Daoy (cell line): ENCODE results near the gene CPLX4. TPM values are rescaled to one million over a fixed set of nuclear protein-coding genes. Genes with fewer than 3 reads are reported as not detected.
A peak's percentile ranks its signal among the peaks of the same experiment; 100 is the strongest.
"Not testable (repeated sequence)": the region's sequence is repeated elsewhere in the genome, so short reads cannot be mapped to it uniquely, and the experiment has no call there.

Experiments
- DNase-seq: peaks from one replicate; pipeline ENCODE4 v3.0.0-alpha.2; 2015; ENCODE audit warnings: low read depth
- total RNA-seq: library from RNA; depleted of rRNA; stranded (reverse); fragments of >200 nt; shearing (Covaris generic); gene quantifications from 2 replicates; pipeline ENCODE4 v1.2.3, GENCODE V29; 2014

The CPLX4 gene
- total RNA-seq, 1 experiment from 2014 or later = not detected

DNA sequence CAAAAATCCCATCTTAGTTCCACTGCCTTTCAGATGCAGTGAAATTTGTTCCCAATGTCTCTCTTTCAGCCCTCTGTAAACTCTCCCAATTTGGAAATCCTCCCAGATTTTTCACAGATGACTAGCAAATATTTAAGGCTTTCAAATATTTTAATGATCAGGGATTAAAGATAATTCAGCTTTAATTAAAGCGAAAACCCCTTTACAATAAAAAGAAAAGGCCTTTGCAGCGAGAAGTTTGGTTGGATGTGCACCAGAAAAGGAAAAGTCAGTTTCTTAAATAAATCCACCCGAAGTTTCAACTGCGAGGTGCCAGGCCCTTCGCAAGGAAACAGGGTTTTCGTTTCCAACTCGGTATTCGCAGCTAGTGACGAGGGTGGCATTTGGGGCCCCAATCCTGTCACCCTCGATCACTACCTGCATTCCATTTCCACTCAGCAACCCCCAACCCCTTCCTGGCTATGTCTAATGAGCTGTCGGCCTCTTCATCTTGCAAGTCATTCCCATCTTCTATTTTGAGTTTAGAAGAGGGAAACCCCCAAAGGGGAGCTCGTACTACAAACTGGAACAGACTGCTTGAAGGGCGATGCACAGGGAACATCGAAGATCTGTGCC is 46.7 kb downstream of the CPLX4 start:
- no peak for DNase-seq

DNA sequence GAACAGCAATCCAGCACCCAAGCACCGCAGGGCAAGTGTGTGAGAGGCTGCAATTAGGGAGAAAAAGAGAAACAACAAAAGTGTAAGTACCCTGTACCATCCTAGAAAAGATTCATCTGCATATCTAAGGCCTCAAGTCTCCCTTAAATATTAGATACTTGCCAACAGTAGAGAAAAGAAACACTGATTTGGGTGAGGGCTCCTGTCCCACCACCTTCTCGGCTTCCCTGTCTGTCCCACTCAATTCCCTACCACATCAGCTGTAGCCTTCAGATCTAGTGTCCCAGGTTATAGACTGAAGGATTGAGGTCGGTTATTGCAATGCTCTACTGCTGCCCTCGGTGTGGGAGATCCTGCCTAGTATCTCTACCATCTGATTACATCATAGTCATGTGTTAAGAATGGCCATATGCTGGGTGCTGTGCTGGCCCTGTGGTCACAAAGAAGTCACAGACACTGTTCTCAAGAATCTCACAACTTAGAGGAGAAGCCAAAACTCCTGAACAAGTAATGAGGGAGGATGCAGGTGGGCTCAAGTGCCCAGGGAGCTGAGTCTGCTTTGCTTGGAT is 47.7 kb downstream of the CPLX4 start:
- no peak for DNase-seq

DNA sequence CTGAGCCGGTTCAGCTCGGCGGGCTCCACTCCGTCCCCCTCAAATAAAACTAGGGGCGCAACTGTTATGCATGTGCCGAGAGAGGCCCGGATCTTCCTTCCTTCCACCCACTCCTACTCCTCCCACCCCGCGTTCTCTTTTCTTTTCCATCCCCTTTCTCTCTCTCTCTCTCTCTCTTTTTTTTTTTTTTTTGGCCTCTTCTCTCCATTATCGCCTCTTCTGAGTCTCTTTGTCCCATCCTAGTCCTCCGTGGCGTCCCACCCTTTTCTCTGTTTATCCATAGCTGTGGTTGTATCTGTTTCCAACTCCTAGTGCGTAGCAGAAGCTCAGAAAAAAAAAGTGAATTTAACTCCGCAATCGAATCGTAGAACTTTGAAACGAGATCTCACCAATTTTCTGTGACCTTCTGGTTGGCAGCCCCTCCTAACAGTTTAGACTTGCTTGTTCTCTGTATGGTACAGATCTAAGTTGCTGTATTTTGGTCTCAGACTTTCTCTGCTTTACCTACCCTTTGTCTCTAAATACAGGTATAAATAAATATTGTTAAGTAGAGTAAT is 48.8 kb downstream of the CPLX4 start:
- DNase-seq = no peak

DNA sequence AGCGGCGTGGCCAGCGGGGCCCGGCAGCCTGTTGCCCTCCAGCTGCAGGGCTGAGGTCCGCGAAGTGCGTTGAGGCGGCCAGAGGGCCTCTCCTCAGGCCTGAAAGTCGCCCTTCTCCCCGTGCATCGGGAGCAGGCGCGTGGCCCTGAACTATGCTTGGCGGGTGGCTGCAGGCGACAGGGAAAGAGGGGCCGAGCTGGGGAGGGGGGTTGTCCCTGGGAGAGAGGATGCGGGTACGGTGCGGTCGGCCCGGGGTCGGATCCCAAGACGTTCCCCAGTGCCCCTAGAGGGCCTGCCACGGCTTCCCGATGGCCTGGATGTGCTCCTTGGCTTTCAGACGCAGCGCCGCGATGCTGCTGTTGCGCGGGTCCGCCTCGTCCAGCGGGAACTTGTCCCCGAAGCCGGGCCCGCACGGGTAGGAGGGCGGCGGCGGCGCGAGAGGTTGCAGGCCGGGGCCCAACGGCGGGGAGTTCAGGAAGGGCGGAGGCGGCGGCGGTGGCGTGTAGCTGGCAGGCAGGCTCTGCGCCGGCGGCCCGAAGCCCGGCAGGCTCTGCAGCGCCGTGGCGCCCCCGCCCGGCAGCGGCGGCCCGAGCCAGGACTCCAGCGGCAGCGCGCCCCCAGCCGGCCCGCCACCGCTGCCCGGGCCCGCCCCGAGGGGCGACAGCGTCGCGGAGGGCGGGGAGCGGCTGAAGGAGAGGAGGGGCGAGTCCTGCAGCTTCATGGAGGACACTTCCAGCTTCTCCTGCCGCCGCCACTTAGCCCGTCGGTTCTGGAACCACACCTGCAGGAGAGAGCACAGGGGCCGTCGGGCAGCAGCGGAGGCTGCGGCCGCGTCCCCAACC is 49.5 kb downstream of the CPLX4 start:
- DNase-seq = peak; percentile 48

DNA sequence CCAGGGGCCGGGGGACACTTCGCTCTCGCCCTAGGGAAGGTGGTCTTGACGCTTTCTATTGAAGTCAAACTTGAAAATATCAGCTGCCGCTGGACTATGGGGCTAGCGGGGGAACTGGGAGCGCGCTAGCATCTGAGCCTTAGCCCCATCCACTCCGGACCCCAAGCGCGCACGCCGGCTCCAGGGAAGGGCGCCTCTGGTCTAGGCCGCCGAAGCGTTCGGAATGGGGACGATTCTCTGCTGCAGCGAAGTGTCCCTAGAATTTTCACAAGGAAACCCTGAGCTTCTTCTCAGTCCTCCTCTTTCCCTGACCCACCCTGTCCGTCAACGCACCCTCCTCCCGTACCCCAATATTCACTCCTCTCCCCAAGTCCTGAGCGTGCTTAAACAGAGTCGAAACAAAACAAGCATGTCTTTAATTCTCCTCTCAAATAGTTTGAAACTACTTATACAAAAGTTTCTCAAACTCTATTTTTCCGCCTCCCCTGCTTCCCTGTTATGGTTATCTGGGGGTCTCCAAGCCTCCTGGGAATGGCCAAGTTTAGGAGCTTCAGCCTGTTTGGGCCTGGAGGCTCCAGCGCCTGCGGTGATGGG is 50.2 kb downstream of the CPLX4 start:
- DNase-seq = no peak

DNA sequence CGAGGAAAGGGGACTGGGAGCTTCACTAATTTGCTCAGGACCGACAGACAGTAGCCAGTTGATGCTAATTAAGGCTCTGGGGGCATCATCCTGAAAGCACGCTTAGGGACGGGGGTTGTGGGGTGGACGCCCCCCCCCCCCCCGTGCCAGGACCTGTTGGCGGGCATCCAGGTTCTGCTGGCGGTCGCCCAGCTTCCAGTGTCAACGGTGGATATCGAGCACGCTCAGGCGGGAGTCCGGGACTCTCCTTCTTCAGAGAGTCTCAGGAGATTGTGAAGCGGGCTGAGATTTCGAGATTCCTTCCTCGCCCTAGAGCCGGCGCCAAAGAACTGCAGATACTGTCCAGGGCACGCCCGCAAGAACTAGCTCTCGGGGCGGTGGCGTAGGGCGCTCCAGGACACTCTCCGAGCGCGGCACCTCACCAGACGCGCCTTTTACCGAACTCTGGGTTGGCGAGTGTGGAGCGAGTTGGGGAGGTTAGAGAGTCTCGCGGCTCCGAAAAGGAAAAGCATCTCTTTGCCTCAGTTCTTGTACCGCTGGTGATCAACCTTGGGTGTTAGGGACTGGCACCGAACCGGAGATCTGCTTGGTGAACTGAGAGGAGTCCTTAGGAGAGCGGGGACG is 50.8 kb downstream of the CPLX4 start:
- DNase-seq = no peak

DNA sequence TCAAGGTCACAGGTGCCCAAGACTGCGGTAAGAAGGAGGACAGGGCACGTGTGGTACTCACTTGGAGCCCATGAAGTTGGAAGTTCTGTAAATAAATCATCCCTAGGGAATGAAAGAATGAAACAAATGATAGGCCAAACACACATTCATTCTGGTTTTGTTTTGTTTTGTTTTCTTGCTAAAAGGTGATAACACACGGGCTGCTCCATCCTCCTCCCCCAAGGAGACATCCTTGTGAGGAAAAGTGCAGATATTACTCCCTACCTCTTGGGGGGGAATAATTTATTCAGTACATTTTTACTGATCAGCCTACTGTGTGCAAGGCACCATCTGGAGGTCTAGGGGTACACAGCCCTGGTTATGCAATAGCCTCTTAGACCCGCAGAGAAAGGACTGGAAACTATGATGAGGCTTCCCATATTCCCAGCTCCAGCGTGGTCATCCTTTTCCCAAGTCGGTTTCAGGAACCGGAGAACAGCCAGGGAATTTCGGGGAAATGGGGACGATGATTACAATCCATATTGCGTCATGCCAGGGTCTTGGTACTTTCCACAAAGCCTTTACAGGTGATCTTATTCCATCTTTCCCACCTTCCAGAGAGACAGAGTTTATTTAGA is 51.5 kb downstream of the CPLX4 start:
- no peak for DNase-seq

DNA sequence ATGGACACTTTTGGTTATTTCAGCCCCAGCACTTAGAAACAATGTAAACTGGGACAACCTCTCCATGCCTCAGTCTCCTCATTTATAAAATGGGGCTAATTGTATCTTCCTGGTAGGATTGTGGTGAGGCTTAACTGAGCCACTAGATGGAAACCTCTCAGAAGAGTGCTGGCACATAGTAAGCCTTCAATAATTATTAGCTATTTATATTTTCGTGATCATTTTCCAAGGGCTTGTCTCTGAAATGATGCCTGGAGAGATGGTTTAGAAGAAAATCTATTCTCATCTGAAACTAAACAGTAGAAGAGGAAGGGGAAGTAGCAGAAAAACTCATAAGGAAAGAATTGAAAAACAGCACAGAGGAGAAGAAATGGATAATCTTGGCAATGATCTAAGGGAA is 52.0 kb downstream of the CPLX4 start:
- DNase-seq = no peak

DNA sequence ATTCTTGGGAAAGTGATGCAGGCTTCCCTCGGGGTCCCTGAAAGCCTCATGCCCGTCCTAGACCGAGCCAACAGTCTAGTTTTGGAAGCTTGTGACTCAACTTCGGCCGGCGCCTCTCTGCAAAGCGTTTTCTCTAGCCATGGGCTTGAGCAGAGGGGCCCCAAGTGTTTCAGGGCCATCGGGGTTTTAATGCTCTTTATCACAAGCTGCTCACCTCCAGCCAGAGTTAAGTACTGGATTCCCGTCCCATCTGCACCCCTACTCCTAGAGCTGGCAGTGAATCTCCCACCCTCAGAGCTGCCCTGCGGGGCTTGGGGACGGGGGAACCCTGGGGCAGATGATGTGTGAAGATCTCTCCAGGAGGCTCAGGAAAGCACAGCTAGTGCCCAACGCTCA is 52.5 kb downstream of the CPLX4 start:
- DNase-seq = no peak

DNA sequence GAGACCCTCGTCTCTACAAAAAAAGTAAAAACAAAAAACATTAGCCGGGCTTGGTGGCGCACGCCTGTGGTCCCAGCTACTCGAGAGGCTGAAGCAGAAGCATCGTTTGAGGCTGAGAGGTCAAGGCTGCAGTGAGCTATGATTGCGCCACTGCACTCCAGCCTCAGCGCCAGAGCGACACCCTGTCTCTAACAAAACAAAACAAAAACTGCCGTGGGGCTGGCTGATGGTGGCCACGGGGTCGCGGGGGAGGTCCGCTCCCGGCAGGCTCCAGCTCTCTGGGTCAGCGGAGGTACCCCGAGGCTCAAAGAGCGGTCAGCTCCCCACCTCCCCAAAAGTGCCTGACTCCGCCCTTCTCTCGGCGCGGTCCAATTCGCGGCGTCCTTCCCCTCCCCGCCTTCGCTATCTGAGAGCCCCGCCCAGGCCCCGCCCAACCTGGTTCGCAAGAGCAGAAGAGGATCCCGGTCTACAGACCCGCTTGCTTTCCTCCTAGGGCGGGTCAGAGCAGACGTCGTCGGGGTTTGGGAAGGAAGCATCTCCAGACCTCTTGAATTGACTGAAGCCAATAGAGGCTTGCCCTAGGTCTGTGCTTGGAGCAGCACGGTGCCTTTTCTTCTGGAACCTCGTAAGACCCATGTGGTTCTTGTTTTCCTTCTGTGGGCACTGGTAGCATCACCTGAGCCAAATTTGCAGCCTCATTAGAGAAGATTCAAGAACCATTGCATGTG is 53.0 kb downstream of the CPLX4 start:
- peak; percentile 60 for DNase-seq

DNA sequence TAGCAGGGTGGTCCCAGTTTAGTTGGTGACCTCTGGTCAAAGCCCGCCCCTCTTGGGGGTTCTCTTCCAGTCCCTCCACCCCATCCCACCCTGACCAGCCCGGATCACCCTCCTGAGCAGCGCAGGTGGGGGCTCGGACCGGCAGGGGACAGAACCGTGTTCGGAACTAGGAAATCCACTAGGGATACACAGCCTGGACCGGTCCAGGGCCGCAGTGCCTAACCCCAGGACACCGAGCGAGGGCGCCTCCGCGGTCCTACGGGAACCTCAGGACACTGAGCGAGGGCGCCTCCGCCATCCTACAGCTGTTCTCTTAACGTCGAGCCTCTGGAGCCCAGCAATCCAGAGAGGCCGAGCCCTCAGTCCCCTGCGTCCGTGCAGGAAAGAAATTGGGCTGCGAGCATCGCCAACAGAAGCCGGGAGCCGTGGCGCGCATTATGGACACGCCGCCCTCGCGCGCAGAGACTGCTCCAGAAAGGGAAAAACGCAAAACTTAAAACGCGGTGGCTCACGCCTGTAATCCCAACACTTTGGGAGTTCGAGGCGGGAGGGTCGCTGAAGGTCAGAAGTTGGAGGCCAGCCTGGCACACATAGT is 53.7 kb downstream of the CPLX4 start:
- DNase-seq = no peak

DNA sequence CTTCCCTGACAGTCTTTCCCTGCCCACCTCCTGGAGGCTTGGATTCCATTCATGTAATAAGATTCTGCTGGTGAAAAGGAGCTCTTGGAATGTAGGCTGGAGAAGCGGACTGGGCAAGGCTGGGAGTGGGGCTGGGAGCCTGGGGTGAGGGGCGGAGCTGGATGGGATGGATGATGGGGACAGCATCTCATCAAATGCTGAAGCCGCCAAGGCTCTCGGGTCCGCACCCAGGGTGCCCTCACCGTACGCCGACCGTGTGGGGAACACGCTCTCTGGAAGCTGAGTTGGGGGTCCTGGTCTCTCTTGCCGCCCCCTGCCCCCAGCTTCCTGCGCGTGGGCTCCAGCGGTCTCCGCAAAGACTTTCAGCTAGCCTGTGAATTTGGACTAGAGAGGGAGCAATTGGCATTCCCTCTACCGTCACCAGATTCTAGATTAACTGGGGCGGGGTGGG is 54.3 kb downstream of the CPLX4 start:
- DNase-seq = peak; percentile 30

DNA sequence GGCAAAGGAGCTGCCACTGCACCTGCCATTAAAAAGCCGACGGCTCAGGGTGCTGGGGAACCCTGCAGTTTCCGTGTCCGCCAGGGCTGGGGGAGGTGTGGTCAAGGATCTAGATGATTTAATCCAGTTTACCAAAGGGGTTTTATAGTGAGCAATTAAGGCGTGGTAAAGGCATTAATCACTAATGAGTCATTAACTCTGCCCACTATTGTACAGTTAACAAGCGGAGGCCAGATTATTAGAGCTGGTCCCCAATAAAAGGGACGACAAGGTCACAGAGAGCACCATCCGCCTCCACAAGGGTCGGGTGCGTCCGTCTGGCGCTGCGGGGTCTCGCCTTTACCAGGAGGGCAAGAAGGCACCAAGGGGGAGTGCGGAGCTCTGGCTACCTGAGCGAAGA is 54.8 kb downstream of the CPLX4 start:
- no peak for DNase-seq

DNA sequence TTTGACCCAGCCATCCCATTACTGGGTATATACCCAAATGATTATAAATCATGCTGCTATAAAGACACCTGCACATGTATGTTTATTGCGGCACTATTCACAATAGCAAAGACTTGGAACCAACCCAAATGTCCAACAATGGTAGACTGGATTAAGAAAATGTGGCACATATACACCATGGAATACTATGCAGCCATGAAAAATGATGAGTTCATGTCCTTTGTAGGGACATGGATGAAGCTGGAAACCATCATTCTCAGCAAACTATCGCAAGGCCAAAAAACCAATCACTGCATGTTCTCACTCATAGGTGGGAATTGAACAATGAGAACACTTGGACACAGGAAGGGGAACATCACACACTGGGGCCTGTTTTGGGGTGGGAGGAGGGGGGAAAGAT is 56.2 kb downstream of the CPLX4 start:
- DNase-seq = not testable (repeated sequence)

DNA sequence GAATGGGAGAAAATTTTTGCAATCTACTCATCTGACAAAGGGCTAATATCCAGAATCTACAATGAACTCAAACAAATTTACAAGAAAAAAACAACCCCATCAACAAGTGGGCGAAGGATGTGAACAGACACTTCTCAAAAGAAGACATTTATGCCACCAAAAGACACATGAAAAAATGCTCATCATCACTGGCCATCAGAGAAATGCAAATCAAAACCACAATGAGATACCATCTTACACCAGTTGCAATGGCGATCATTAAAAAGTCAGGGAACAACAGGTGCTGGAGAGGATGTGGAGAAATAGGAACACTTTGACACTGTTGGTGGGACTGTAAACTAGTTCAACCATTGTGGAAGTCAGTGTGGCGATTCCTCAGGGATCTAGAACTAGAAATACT is 56.6 kb downstream of the CPLX4 start:
- DNase-seq = not testable (repeated sequence)

DNA sequence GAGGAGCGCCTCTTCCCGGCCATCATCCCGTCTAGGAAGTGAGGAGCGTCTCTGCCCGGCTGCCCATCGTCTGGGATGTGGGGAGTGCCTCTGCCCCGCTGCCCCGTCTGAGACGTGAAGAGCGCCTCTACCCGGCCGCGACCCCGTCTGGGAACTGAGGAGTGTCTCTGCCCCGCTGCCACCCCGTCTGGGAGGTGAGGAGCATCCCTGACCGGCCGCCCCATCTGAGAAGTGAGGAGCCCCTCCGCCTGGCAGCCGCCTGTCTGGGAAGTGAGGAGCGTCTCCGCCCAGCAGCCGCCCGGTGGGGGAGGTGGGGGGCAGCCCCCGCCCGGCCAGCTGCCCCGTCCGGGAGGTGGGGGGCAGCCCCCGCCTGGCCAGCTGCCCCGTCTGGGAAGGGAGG is 63.0 kb downstream of the CPLX4 start:
- not testable (repeated sequence) for DNase-seq

DNA sequence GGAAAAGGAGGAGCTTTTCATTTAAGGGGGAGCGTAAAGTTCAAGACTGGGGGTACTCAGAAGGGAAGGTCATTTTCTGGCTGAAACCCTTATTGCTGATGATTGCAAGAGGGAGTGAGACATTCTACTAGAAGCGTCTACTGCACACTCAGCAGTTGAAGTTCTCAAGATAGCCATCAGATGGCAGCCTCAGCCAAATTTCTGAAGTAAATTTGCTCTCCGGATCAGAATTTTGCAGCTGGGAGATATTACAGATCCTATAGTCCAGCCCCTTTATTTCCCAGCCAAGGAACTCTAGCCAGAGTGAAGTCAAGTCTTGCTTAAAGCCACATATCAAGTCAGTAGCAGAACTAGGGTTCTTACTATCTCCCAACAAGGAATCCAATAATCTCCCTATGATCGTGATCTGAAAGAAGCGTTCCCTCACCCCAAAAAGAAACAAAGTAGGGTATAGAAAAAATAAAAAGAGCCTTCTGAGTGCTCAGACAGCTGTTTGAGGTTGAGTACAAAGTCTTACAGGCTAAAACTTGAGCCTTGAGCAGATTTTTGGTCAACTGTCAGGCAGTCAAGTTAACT is 69.2 kb downstream of the CPLX4 start:
- peak; percentile 57 for DNase-seq

DNA sequence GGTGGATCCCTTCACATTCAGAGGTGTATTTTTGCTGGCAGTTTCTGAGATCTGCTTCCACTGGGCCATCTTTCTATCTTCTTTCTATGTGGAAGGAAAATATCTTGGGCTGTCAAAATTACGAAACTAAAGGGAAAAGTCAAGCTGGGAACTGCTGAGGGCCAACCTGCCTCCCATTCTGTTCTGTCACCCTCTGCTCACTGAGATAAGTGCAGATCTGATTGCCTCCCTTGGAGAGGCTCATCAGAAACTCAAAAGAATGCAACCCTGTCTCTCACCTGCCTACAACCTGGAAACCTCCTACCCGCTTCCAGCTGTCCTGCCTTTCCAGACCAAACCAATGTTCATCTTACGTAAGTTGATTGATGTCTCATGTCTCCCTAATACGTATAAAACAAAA is 71.7 kb downstream of the CPLX4 start:
- no peak for DNase-seq
